Skin of body (tissue), 2 donors: Measurements from ENCODE around the gene LAMC2. TPM values are rescaled to one million over a fixed set of nuclear protein-coding genes. Genes with fewer than 3 reads are reported as not detected.

Experiments
- DNase-seq: peaks from one replicate; lab custom pipeline; 2025; lab: John Stamatoyannopoulos, UW
- total RNA-seq: library from RNA; depleted of rRNA; stranded (reverse); fragments of >200 nt; gene quantifications from one replicate; pipeline ENCODE4 v1.2.3, GENCODE V29; 2014

Gene LAMC2
- total RNA-seq, 1 donor from 2014 or later: 14.1 TPM

GRCh38 chr1:183168308-183168707, 17.8 kb upstream of the LAMC2 start:
- DNase-seq: no peak

GRCh38 chr1:183173828-183174227, 12.2 kb upstream of the LAMC2 start:
- no peak for DNase-seq

- DNase-seq: no peak
These were observed 10.4 kb upstream of the LAMC2 start for GRCh38 chr1:183175631-183176030.

GRCh38 chr1:183178545-183178944, 7.5 kb upstream of the LAMC2 start:
- peak; percentile 2 for DNase-seq

- no peak for DNase-seq
These were observed 7.0 kb upstream of the LAMC2 start for GRCh38 chr1:183179033-183179432.

- DNase-seq: peak; percentile 52
These were observed 5.8 kb upstream of the LAMC2 start for GRCh38 chr1:183180218-183180617.

- peak; percentile 56 for DNase-seq
These were observed 5.4 kb upstream of the LAMC2 start for GRCh38 chr1:183180634-183181056.

- DNase-seq: no peak
These were observed 777 bp downstream of the LAMC2 start for GRCh38 chr1:183186841-183187240.

GRCh38 chr1:183188240-183188639, 2.2 kb downstream of the LAMC2 start:
- no peak for DNase-seq

- peak; percentile 33 for DNase-seq
These were observed 5.8 kb downstream of the LAMC2 start for GRCh38 chr1:183191833-183192232.

- no peak for DNase-seq
These were observed 8.0 kb downstream of the LAMC2 start for GRCh38 chr1:183193963-183194525.

- no peak for DNase-seq
These were observed 8.6 kb downstream of the LAMC2 start for GRCh38 chr1:183194527-183195141.

- no peak for DNase-seq
These were observed 9.1 kb downstream of the LAMC2 start for GRCh38 chr1:183195142-183195574.

GRCh38 chr1:183197762-183198161, 11.7 kb downstream of the LAMC2 start:
- DNase-seq: no peak

GRCh38 chr1:183198463-183198862, 12.4 kb downstream of the LAMC2 start:
- peak; percentile 41 for DNase-seq

- no peak for DNase-seq
These were observed 13.2 kb downstream of the LAMC2 start for GRCh38 chr1:183199304-183199703.

- DNase-seq: peak; percentile 8
These were observed 14.4 kb downstream of the LAMC2 start for GRCh38 chr1:183200451-183200850.

- no peak for DNase-seq
These were observed 17.0 kb downstream of the LAMC2 start for GRCh38 chr1:183203094-183203493.

GRCh38 chr1:183205196-183205781, 19.2 kb downstream of the LAMC2 start:
- DNase-seq: peak; percentile 80

- no peak for DNase-seq
These were observed 20.6 kb downstream of the LAMC2 start for GRCh38 chr1:183206538-183207122.

- DNase-seq: no peak
These were observed 23.6 kb downstream of the LAMC2 start for GRCh38 chr1:183209533-183210158.

GRCh38 chr1:183210681-183211080, 24.6 kb downstream of the LAMC2 start:
- DNase-seq: peak; percentile 9
